Sigmoid colon (tissue), 7 donors: ENCODE results near the gene LEF1. TPM values are rescaled to one million over a fixed set of nuclear protein-coding genes. Genes with fewer than 3 reads are reported as not detected.

Source experiments
- DNase-seq: peaks from one replicate; pipeline ENCODE4 v3.0.0-alpha.2; 2019
- H3K27ac ChIP-seq, 4 donors: fragments of 200-600 bp; sonication (generic); one replicate each; pipeline ENCODE4 v1.5.1; 2016 to 2019; ENCODE audit warnings: mild to moderate bottlenecking in 1 of 4
- H3K27me3 ChIP-seq, 3 donors: fragments of 200-600 bp; sonication (generic); one replicate each; pipeline ENCODE4 v1.5.1; 2019; ENCODE audit warnings: mild to moderate bottlenecking in 1 of 3
- H3K36me3 ChIP-seq, 4 donors: fragments of 200-600 bp; sonication (generic); one replicate each; pipeline ENCODE4 v1.5.1; 2016 to 2019
- H3K4me1 ChIP-seq, 4 donors: fragments of 200-600 bp; sonication (generic); one replicate each; pipeline ENCODE4 v1.5.1; 2017 to 2019
- H3K4me3 ChIP-seq, 4 donors: fragments of 200-600 bp; sonication (generic); one replicate each; pipeline ENCODE4 v1.5.1; 2017 to 2019; ENCODE audit warnings: mild to moderate bottlenecking in 2 of 4, moderate library complexity in 1 of 4
- H3K9me3 ChIP-seq, 4 donors: fragments of 200-600 bp in 3 of 4; sonication (generic) in 3 of 4; one replicate each; pipeline versions ENCODE4 v1.5.1 to v1.6.1; 2013 to 2019
- CTCF ChIP-seq, 4 experiments: fragments of 450-650 bp in 3 of 4; fragments of 200-600 bp in 1 of 4; IDR thresholded peaks; one replicate each; pipeline ENCODE4 v1.5.1; 2016 to 2019; ENCODE audit warnings: antibody characterized with exemption in 4 of 4, mild to moderate bottlenecking in 3 of 4, moderate library complexity in 2 of 4
- EP300 ChIP-seq, 4 donors: sonication (generic); formaldehyde crosslinking; IDR thresholded peaks; one replicate each; pipeline ENCODE4 v1.6.1; 2017; ENCODE audit warnings: antibody characterized with exemption in 4 of 4
- POLR2A ChIP-seq, 2 donors: fragments of 450-650 bp; IDR thresholded peaks; one replicate each; pipeline ENCODE4 v1.6.1; 2016; ENCODE audit warnings: antibody characterized with exemption in 2 of 2, mild to moderate bottlenecking in 2 of 2, moderate library complexity in 2 of 2
- POLR2AphosphoS5 ChIP-seq, 4 donors: sonication (generic); formaldehyde crosslinking; IDR thresholded peaks; one replicate each; pipeline ENCODE4 v1.6.1; 2017; ENCODE audit warnings: antibody characterized with exemption in 4 of 4
- WGBS, 2 donors: extraction: QIAGEN DNeasy Blood & Tissue Kit; methylation state at CpG; one replicate each; pipeline ENCODE4 v1.1.7; 2013; 5-methylcytosine and 5-hydroxymethylcytosine counted together
- intact Hi-C: fragments of 100-400 bp; cut with DNase I; formaldehyde crosslinking; loops from one replicate; pipeline ENCODE4 v1.15.1; 2023
- polyA plus RNA-seq, 3 donors: library from polyadenylated mRNA; stranded (reverse); fragments of 200-250 nt; gene quantifications; one replicate each; pipeline ENCODE4 v1.2.3, GENCODE V29; 2013
- total RNA-seq, 4 donors: library from RNA; depleted of rRNA; stranded (reverse); fragments of >200 nt; gene quantifications; one replicate each; pipeline ENCODE4 v1.1.0, GENCODE V29; 2016
- donor health status: healthy with polysubstance abuse.
- donor health status: Bipolar disorder and iron deficiency.
- donor health status: healthy.

Gene LEF1
- total and polyA plus RNA-seq, 7 donors: 0.83 to 25.3 (median 3.2) TPM; not detected in 1

GRCh38 chr4:108045687-108046024 lies 123.1 kb downstream of the LEF1 start:
- Histone ChIP-seq H3K36me3 (no peaks in the 10 kb centered on the region), H3K4me3 (no peak overlapping the region), H3K27ac (peak overlapping the region in 3 of 4 donors; percentile 9 to 49 (median 29)), H3K9me3 (no peaks in the 10 kb centered on the region), H3K27me3 (no peaks in the 10 kb centered on the region), H3K4me1 (peaks cover 0 to 21% (median 10%) of the 10 kb centered on the region in 4 donors)
- intact Hi-C loops: no loop called here
- no peak for DNase-seq
- no peak for TF ChIP-seq CTCF (IDR thresholded peaks at IDR 0.05)
- TF ChIP-seq POLR2AphosphoS5 (IDR thresholded peaks at IDR 0.05): no peak
- no peak for TF ChIP-seq POLR2A (IDR thresholded peaks at IDR 0.05)
- TF ChIP-seq EP300 (IDR thresholded peaks at IDR 0.05): no peak
- WGBS, 2 donors: 15 to 46% methylated on average over 3 of the region's 3 CpGs

GRCh38 chr4:108044951-108045686 lies 123.6 kb downstream of the LEF1 start:
- DNase-seq: no peak
- TF ChIP-seq POLR2AphosphoS5 (IDR thresholded peaks at IDR 0.05) (no peak), CTCF (IDR thresholded peaks at IDR 0.05) (no peak), POLR2A (IDR thresholded peaks at IDR 0.05) (no peak), EP300 (IDR thresholded peaks at IDR 0.05) (no peak)
- H3K9me3 ChIP-seq: no peaks in the 10 kb centered on the region
- no peak overlapping the region for H3K4me3 ChIP-seq
- intact Hi-C loops: no loop called here
- H3K27ac ChIP-seq: peak overlapping the region in 3 of 4 donors; percentile 9 to 49 (median 29)
- no peaks in the 10 kb centered on the region for H3K36me3 ChIP-seq
- peaks cover 0 to 21% (median 10%) of the 10 kb centered on the region in 4 donors for H3K4me1 ChIP-seq
- H3K27me3 ChIP-seq: no peaks in the 10 kb centered on the region
- 54 to 69% methylated on average over 9 of the region's 9 CpGs for WGBS, 2 donors

GRCh38 chr4:108043526-108043925 lies 125.2 kb downstream of the LEF1 start:
- TF ChIP-seq CTCF (IDR thresholded peaks at IDR 0.05): no peak
- no peak for TF ChIP-seq POLR2AphosphoS5 (IDR thresholded peaks at IDR 0.05)
- no peak for TF ChIP-seq EP300 (IDR thresholded peaks at IDR 0.05)
- no peak for TF ChIP-seq POLR2A (IDR thresholded peaks at IDR 0.05)
- WGBS, 2 donors: 79 to 94% methylated on average over 5 of the region's 5 CpGs
- DNase-seq: no peak

GRCh38 chr4:108042927-108043326 lies 125.8 kb downstream of the LEF1 start:
- Histone ChIP-seq H3K27me3 (no peaks in the 10 kb centered on the region), H3K36me3 (no peaks in the 10 kb centered on the region), H3K27ac (no peak overlapping the region), H3K9me3 (no peaks in the 10 kb centered on the region), H3K4me1 (peaks cover 0 to 21% (median 10%) of the 10 kb centered on the region in 4 donors), H3K4me3 (no peak overlapping the region)
- 94 to 96% methylated on average over 3 of the region's 3 CpGs for WGBS, 2 donors
- intact Hi-C loops: no loop called here
- DNase-seq: no peak
- TF ChIP-seq CTCF (IDR thresholded peaks at IDR 0.05) (no peak), POLR2AphosphoS5 (IDR thresholded peaks at IDR 0.05) (no peak), POLR2A (IDR thresholded peaks at IDR 0.05) (no peak), EP300 (IDR thresholded peaks at IDR 0.05) (no peak)

More at GRCh38 chr4:108043526-108043925, 125.2 kb downstream of the LEF1 start:
- Histone ChIP-seq H3K4me3 (no peak overlapping the region), H3K36me3 (no peaks in the 10 kb centered on the region), H3K27ac (no peak overlapping the region), H3K9me3 (no peaks in the 10 kb centered on the region), H3K27me3 (no peaks in the 10 kb centered on the region), H3K4me1 (peaks cover 0 to 21% (median 10%) of the 10 kb centered on the region in 4 donors)
- intact Hi-C loops: no loop called here
